ENCODE data around the gene DPH2. TPM values are rescaled to one million over a fixed set of nuclear protein-coding genes. Genes with fewer than 3 reads are reported as not detected.

DPH2 gene
- total RNA-seq, 1 donor from 2014 or later, result 15.0 TPM

DNA sequence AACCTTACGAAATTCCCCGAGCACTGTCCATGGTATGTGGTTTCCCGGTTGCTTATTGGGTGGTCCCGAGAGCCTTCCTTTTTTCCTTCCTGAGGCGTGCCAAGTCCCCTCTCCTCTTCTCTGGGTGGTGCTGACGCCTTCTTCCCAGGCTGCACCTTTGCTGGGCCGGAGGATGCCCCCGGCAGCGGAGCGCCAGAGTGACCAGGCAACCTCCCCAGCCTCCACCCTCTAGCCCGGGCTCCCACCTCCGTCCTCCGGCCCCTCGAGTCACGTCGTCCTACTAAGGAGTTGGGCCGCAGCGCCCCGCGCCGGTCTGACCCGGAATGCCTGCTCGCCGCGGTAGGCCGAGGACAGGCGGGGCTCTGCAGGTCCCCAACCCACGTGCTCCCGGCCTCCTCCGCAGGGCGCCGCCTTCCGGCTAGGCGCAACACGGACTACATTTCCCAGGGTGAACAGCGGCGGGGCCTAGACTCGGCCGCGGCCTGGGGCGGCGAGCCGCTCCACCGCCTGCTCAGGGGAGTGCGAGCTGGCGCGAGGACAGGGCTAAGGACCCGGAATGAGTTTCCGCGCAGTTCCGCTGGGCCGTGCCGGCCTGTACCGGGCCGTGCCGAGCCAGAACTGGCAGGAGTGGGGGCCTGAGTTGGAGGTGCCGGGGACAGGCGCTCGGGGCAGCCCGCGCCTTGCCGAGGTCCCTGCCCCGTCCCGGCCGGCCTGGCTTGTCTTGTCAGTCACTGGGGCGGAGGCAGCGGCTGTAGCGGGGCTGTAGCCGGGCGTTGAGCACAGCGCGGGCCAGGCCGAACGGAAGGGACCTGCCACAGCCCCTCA lies 23.4 kb upstream of the DPH2 start, which contains the start of gene IPO13:
TSS of gene IPO13 (plus strand) at position 715 of the 825 bp plus-strand sequence. CDS start 651 bp downstream, outside the sequence.
- Histone ChIP-seq H3K27me3 (ENCODE audit: low read depth) (no peaks in the 10 kb centered on the region), H3K9me3 (no peaks in the 10 kb centered on the region), H3K4me3 (peak within 1 kb of the TSS; percentile 74), H3K36me3 (peaks cover 16% of the 10 kb centered on the region), H3K4me1 (peaks cover 37% of the 10 kb centered on the region), H3K27ac (peak within 1 kb of the TSS; percentile 100)
- TF ChIP-seq, protein P1, sequence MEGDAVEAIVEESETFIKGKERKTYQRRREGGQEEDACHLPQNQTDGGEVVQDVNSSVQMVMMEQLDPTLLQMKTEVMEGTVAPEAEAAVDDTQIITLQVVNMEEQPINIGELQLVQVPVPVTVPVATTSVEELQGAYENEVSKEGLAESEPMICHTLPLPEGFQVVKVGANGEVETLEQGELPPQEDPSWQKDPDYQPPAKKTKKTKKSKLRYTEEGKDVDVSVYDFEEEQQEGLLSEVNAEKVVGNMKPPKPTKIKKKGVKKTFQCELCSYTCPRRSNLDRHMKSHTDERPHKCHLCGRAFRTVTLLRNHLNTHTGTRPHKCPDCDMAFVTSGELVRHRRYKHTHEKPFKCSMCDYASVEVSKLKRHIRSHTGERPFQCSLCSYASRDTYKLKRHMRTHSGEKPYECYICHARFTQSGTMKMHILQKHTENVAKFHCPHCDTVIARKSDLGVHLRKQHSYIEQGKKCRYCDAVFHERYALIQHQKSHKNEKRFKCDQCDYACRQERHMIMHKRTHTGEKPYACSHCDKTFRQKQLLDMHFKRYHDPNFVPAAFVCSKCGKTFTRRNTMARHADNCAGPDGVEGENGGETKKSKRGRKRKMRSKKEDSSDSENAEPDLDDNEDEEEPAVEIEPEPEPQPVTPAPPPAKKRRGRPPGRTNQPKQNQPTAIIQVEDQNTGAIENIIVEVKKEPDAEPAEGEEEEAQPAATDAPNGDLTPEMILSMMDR (IDR thresholded peaks at IDR 0.05), result peak; percentile 79
- intact Hi-C loops (cut with DNase I), result no loop called here
- DNase-seq (peak; percentile 97), ATAC-seq (peak; percentile 99)

DNA sequence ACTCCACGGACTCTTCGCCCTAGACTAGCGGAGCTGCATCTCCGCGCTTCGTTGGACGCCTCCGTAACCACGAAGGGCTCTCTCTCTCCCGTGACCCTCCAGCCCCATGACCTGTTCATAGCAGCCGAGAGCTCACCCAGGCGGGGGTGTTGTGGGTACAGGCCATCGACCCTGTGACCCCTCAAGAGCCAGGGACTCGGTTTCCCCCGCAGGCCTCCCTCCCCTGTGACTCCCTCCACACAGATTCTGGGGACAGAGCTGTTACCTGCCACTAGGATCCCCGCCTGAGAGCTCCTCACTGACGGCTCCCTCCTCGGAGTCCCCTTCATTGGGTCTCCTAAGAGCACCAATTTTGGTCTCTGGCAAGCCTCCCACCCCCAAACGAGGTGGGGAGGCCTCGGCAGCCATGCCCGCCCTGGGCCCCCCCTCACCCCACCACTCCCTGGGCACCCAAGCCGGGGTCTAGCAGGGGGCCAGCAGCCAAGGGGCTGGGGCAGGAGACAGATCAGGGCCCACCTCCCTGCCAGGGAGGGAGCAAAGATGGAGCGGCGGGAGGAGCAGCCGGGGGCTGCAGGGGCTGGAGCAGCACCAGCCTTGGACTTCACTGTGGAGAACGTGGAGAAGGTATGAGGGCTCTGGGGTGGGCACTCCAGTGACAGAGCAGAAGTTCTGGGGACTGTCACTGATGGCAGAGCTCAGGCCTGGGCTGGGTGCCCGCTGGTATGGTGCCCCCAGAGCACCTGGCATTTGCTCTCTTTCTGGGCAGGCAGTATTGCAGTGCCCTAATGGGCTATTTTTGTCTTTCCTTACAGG lies 22.5 kb upstream of the DPH2 start:
- peak overlapping the region; percentile 74 for H3K4me3 ChIP-seq
- H3K27ac ChIP-seq, result peak overlapping the region; percentile 100
- peak in 1 of 2 donors; percentile 55 for ATAC-seq
- DNase-seq, result no peak
- no peaks in the 10 kb centered on the region for H3K9me3 ChIP-seq
- peaks cover 37% of the 10 kb centered on the region for H3K4me1 ChIP-seq
- H3K27me3 ChIP-seq (ENCODE audit: low read depth), result no peaks in the 10 kb centered on the region
- peaks cover 16% of the 10 kb centered on the region for H3K36me3 ChIP-seq
- TF ChIP-seq, protein P1 (IDR thresholded peaks at IDR 0.05), result no peak
- intact Hi-C loops (cut with DNase I), result no loop called here

DNA sequence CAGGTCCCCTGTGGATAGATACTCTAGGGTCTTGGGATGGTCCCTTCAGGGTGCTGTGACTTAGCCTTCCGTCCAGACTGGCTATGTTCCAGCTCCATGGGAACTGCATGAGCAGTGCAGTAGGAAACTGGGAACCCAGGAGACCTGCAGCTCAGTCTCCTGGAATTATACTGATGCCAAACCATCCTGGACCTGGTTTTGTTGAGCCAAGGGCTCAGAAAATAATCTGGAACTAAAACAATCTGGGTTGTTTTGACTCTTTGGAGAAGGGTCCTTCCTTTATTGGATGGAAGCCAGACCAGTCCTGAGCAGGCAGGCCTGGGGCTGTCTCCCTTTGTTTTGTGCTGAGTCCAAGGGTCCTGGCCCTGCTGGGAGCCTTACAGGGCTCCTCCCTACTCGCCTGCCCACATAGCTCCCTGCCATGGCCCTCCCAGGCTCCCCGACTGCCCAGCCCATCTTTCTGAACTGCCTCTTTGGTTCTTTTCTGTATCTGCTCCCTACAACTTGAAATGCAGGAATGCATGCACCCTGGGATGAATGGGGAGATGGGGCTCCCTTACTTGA lies 21.9 kb upstream of the DPH2 start:
- TF ChIP-seq, protein P1 (IDR thresholded peaks at IDR 0.05), result no peak
- H3K27ac ChIP-seq, result no peak overlapping the region
- peaks cover 16% of the 10 kb centered on the region for H3K36me3 ChIP-seq
- H3K9me3 ChIP-seq, result no peaks in the 10 kb centered on the region
- peaks cover 37% of the 10 kb centered on the region for H3K4me1 ChIP-seq
- ATAC-seq, result no peak
- intact Hi-C loops (cut with DNase I), result no loop called here
- H3K4me3 ChIP-seq, result peak overlapping the region; percentile 74
- no peak for DNase-seq
- no peaks in the 10 kb centered on the region for H3K27me3 ChIP-seq (ENCODE audit: low read depth)

DNA sequence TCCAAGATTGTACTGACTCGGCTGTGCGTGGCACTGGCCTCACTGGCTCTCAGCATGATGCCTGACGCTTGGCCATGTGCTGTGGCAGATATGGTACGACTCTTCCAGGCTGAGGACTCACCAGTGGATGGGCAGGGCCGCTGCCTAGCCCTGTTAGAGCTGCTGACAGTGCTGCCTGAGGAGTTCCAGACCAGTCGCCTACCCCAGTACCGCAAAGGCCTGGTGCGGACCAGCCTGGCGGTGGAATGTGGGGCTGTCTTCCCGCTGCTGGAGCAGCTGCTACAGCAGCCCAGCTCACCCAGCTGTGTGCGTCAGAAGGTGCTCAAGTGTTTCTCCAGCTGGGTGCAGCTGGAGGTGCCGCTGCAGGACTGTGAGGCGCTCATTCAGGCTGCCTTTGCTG lies 20.1 kb upstream of the DPH2 start:
- no peaks in the 10 kb centered on the region for H3K9me3 ChIP-seq
- H3K4me3 ChIP-seq, result no peak overlapping the region
- DNase-seq, result no peak
- H3K36me3 ChIP-seq, result peaks cover 16% of the 10 kb centered on the region
- TF ChIP-seq, protein P1 (IDR thresholded peaks at IDR 0.05), result no peak
- no peaks in the 10 kb centered on the region for H3K27me3 ChIP-seq (ENCODE audit: low read depth)
- intact Hi-C loops (cut with DNase I), result no loop called here
- peaks cover 33% of the 10 kb centered on the region for H3K4me1 ChIP-seq
- no peak for ATAC-seq
- no peak overlapping the region for H3K27ac ChIP-seq
